GM23248 (cell line): ENCODE measurements around the gene LPO. TPM values are rescaled to one million over a fixed set of nuclear protein-coding genes. Genes with fewer than 3 reads are reported as not detected.

Experiments
- DNase-seq: peaks from one replicate; pipeline ENCODE4 v3.0.0-alpha.2; 2015
- H2AFZ ChIP-seq: fragments of 200-600 bp; sonication (generic); 2 replicates; pipeline ENCODE4 v1.6.1; 2016; ENCODE audit warnings: antibody characterized with exemption
- H3F3A ChIP-seq: fragments of 200-600 bp; sonication (generic); 2 replicates; pipeline ENCODE4 v1.6.1; 2016; ENCODE audit warnings: mild to moderate bottlenecking, antibody characterized with exemption, mixed run types; ENCODE audit not compliant: insufficient read depth
- H3K27ac ChIP-seq: fragments of 200-600 bp; sonication (generic); 2 replicates; pipeline ENCODE4 v1.5.1; 2016; ENCODE audit warnings: mild to moderate bottlenecking
- H3K27me3 ChIP-seq: fragments of 200-600 bp; sonication (generic); replicated peaks from 2 replicates; pipeline ENCODE4 v1.6.1; 2016; ENCODE audit warnings: mild to moderate bottlenecking; ENCODE audit not compliant: insufficient read depth
- H3K36me3 ChIP-seq: fragments of 200-600 bp; sonication (generic); 2 replicates; pipeline ENCODE4 v1.6.1; 2016; ENCODE audit warnings: low read depth, mild to moderate bottlenecking
- H3K4me1 ChIP-seq: fragments of 200-600 bp; sonication (generic); 2 replicates; pipeline ENCODE4 v1.6.1; 2016; ENCODE audit warnings: mild to moderate bottlenecking; ENCODE audit not compliant: insufficient read depth
- H3K4me2 ChIP-seq: fragments of 200-600 bp; sonication (generic); one replicate; pipeline ENCODE4 v1.6.1; 2016; ENCODE audit warnings: mild to moderate bottlenecking; ENCODE audit not compliant: unreplicated experiment
- H3K4me3 ChIP-seq: fragments of 200-600 bp; sonication (generic); 2 replicates; pipeline ENCODE4 v1.5.1; 2016; ENCODE audit warnings: mild to moderate bottlenecking
- H3K79me2 ChIP-seq: fragments of 200-600 bp; sonication (generic); 2 replicates; pipeline ENCODE4 v1.6.1; 2016; ENCODE audit warnings: mild to moderate bottlenecking; ENCODE audit not compliant: insufficient read depth
- H3K9ac ChIP-seq: fragments of 200-600 bp; sonication (generic); 2 replicates; pipeline ENCODE4 v1.6.1; 2016; ENCODE audit warnings: mild to moderate bottlenecking
- H3K9me2 ChIP-seq: fragments of 200-600 bp; sonication (generic); 2 replicates; pipeline ENCODE4 v1.6.1; 2016; ENCODE audit warnings: mixed run types, mild to moderate bottlenecking, moderate library complexity; ENCODE audit not compliant: insufficient read depth
- H3K9me3 ChIP-seq: fragments of 200-600 bp; sonication (generic); one replicate; pipeline ENCODE4 v1.6.1; 2017; ENCODE audit warnings: low read depth
- H4K20me1 ChIP-seq: fragments of 200-600 bp; sonication (generic); 2 replicates; pipeline ENCODE4 v1.6.0; 2016; ENCODE audit not compliant: insufficient read depth
- EZH2 ChIP-seq: fragments of 200-600 bp; sonication (generic); IDR thresholded peaks from 2 replicates; pipeline ENCODE4 v1.6.1; 2018; ENCODE audit warnings: antibody characterized with exemption, mild to moderate bottlenecking; ENCODE audit not compliant: insufficient read depth, poor library complexity, severe bottlenecking
- EZH2phosphoT487 ChIP-seq: fragments of 200-600 bp; sonication (generic); IDR thresholded peaks from 2 replicates; pipeline ENCODE4 v1.6.1; 2018; ENCODE audit warnings: antibody characterized with exemption, moderate library complexity, mild to moderate bottlenecking, low read depth; ENCODE audit not compliant: insufficient read depth
- WGBS, 2 experiments: methylation state at CpG; one replicate each; pipeline ENCODE4 v1.1.6; 2015 to 2017; ENCODE audit warnings: low lambda C conversion rate in 2 of 2, low coverage in 1 of 2; ENCODE audit errors: missing lambda C conversion rate in 2 of 2; 5-methylcytosine and 5-hydroxymethylcytosine counted together
- in situ Hi-C: fragments of 300-500 bp; cut with MboI; formaldehyde crosslinking; loops from 2 replicates; pipeline ENCODE4 v1.15.0; 2020
- polyA plus RNA-seq: library from polyadenylated mRNA; unstranded; fragments of >200 nt; fragmentation: Nextera tagmentation; extraction: Ambion mirVana; gene quantifications from 2 replicates; pipeline ENCODE4 v1.2.1, GENCODE V29; 2016
- total RNA-seq: library from RNA; depleted of rRNA; stranded (reverse); fragments of >200 nt; shearing (Covaris generic); gene quantifications from 2 replicates; pipeline ENCODE4 v1.2.3, GENCODE V29; 2014

Gene LPO
- total and polyA plus RNA-seq, 2 experiments from 2014 or later, result 0.11 TPM; not detected in 1

GRCh38 chr17:58304750-58305486 is 66.5 kb downstream of the LPO start:
- no peak overlapping the region for H3K9ac ChIP-seq
- no peak overlapping the region for H3K27ac ChIP-seq
- DNase-seq, result no peak
- no peak for TF ChIP-seq EZH2
- TF ChIP-seq EZH2phosphoT487, result no peak
- WGBS, 2 experiments, result 64 to 69% methylated on average over 14 of the region's 14 CpGs
- H4K20me1 ChIP-seq, result no peaks in the 10 kb centered on the region
- H2AFZ ChIP-seq, result no peak overlapping the region
- H3K4me3 ChIP-seq, result no peak overlapping the region
- H3F3A ChIP-seq, result no peaks in the 10 kb centered on the region
- no peaks in the 10 kb centered on the region for H3K79me2 ChIP-seq
- no peaks in the 10 kb centered on the region for H3K9me2 ChIP-seq
- H3K9me3 ChIP-seq, result no peaks in the 10 kb centered on the region
- in situ Hi-C loops, result no loop called here
- no peaks in the 10 kb centered on the region for H3K4me1 ChIP-seq
- H3K4me2 ChIP-seq, result no peak overlapping the region
- no peaks in the 10 kb centered on the region; the same call in 1 of the 2 replicates for H3K27me3 ChIP-seq
- no peaks in the 10 kb centered on the region for H3K36me3 ChIP-seq

GRCh38 chr17:58305626-58306025 is 67.2 kb downstream of the LPO start:
- Histone ChIP-seq H3K27ac (no peak overlapping the region), H2AFZ (no peak overlapping the region), H3K79me2 (no peaks in the 10 kb centered on the region), H3K27me3 (no peaks in the 10 kb centered on the region; the same call in 1 of the 2 replicates), H3K9ac (no peak overlapping the region), H3K9me2 (no peaks in the 10 kb centered on the region), H4K20me1 (no peaks in the 10 kb centered on the region), H3K4me2 (no peak overlapping the region), H3K4me3 (no peak overlapping the region), H3K4me1 (no peaks in the 10 kb centered on the region), H3K9me3 (no peaks in the 10 kb centered on the region), H3F3A (no peaks in the 10 kb centered on the region), H3K36me3 (no peaks in the 10 kb centered on the region)
- WGBS, 2 experiments, result 65 to 77% methylated on average over 4 to 8 of the region's 8 CpGs
- TF ChIP-seq EZH2phosphoT487 (no peak), EZH2 (no peak)
- in situ Hi-C loops, result no loop called here
- no peak for DNase-seq

- H4K20me1 ChIP-seq, result no peaks in the 10 kb centered on the region
- WGBS, 2 experiments, result 72 to 73% methylated on average over 19 of the region's 19 CpGs
Observed at GRCh38 chr17:58306131-58306951, 68.0 kb downstream of the LPO start.

GRCh38 chr17:58307468-58308172 is 69.2 kb downstream of the LPO start:
- H3K27ac ChIP-seq, result no peak overlapping the region
- no peaks in the 10 kb centered on the region for H4K20me1 ChIP-seq
- 64 to 67% methylated on average over 20 of the region's 20 CpGs for WGBS, 2 experiments
- TF ChIP-seq EZH2 (no peak), EZH2phosphoT487 (no peak)
- in situ Hi-C loops, result no loop called here
- no peak for DNase-seq
- H2AFZ ChIP-seq, result no peak overlapping the region
- no peaks in the 10 kb centered on the region for H3K4me1 ChIP-seq
- no peak overlapping the region for H3K9ac ChIP-seq
- no peaks in the 10 kb centered on the region for H3K79me2 ChIP-seq
- H3K36me3 ChIP-seq, result no peaks in the 10 kb centered on the region
- no peaks in the 10 kb centered on the region for H3K27me3 ChIP-seq
- H3K4me2 ChIP-seq, result no peak overlapping the region
- no peaks in the 10 kb centered on the region for H3K9me3 ChIP-seq
- no peak overlapping the region for H3K4me3 ChIP-seq
- no peaks in the 10 kb centered on the region for H3F3A ChIP-seq
- no peaks in the 10 kb centered on the region for H3K9me2 ChIP-seq

More at GRCh38 chr17:58306131-58306951, 68.0 kb downstream of the LPO start:
- Histone ChIP-seq H3K36me3 (no peaks in the 10 kb centered on the region), H2AFZ (no peak overlapping the region), H3K9me2 (no peaks in the 10 kb centered on the region), H3K9ac (no peak overlapping the region), H3K27me3 (no peaks in the 10 kb centered on the region), H3K4me1 (no peaks in the 10 kb centered on the region), H3K9me3 (no peaks in the 10 kb centered on the region), H3F3A (no peaks in the 10 kb centered on the region), H3K4me3 (no peak overlapping the region), H3K79me2 (no peaks in the 10 kb centered on the region), H3K4me2 (no peak overlapping the region), H3K27ac (no peak overlapping the region)
- in situ Hi-C loops, result no loop called here
- TF ChIP-seq EZH2phosphoT487 (no peak), EZH2 (no peak)
- no peak for DNase-seq
